HCT116 (cell line): ENCODE data around the gene CHST11. TPM values are rescaled to one million over a fixed set of nuclear protein-coding genes. Genes with fewer than 3 reads are reported as not detected.

Source experiments
- ATAC-seq: fragments of 200-7000 bp; cut with Tn5 transposase; 2 replicates; pipeline ENCODE4 v1.9.1; 2020; ENCODE audit warnings: mild to moderate bottlenecking, moderate library complexity
- BruUV-seq: library from RNA; stranded (reverse); fragments of 400-500 nt; replicated peaks from 2 replicates; lab custom pipeline; 2021; lab: Mats Ljungman, UMichigan
- CTCF ChIA-PET: fragments of 300-600 bp; sonication (Branson Sonifier 250); formaldehyde crosslinking; loops from one replicate; lab custom pipeline; 2021; ENCODE audit warnings: antibody characterized with exemption; lab: Charles Lee
- POLR2A ChIA-PET: fragments of 300-600, 350-600 bp; sonication (Branson Sonifier 250); formaldehyde crosslinking; loops from one replicate; lab custom pipeline; 2021; ENCODE audit warnings: antibody characterized with exemption; lab: Charles Lee
- RAD21 ChIA-PET, 2 experiments: fragments of 300-600 bp; sonication (Branson Sonifier 250); formaldehyde crosslinking; loops; one replicate each; lab custom pipeline; 2023; ENCODE audit warnings: low total read pairs in 2 of 2; ENCODE audit not compliant: uncharacterized antibody in 2 of 2, unreplicated experiment in 2 of 2, low non-redundant PET in 1 of 2; lab: Charles Lee
- DNase-seq: peaks from one replicate; pipeline ENCODE4 v3.0.0-alpha.2; 2010; ENCODE audit warnings: low read depth, low spot score
- H2AFZ ChIP-seq: fragments of 200-600 bp; shearing (Covaris generic), sonication (generic); 2 replicates; pipeline ENCODE4 v1.6.1; 2017; ENCODE audit warnings: low read depth, mixed run types, mixed read lengths, antibody characterized with exemption, low read length; ENCODE audit not compliant: poor library complexity, severe bottlenecking
- H3K27ac ChIP-seq: 2 replicates; pipeline ENCODE4 v1.5.1; 2012; ENCODE audit warnings: low read depth, low read length
- H3K27me3 ChIP-seq: fragments of 200-600 bp; sonication (generic); 2 replicates; pipeline ENCODE4 v1.6.1; 2016; ENCODE audit warnings: mixed run types, low read length, mixed read lengths; ENCODE audit not compliant: insufficient read depth
- H3K36me3 ChIP-seq, 2 experiments: fragments of 200-500 bp in 1 of 2; fragments of 200-600 bp in 1 of 2; sonication (Bioruptor generic) in 1 of 2; sonication (generic) in 1 of 2; 2 replicates each; pipeline versions ENCODE4 v1.5.1 to v1.6.1; 2014 to 2016; ENCODE audit warnings: low read length in 2 of 2, inconsistent platforms in 1 of 2, mixed read lengths in 1 of 2, mixed run types in 1 of 2; ENCODE audit not compliant: insufficient read depth in 2 of 2, control insufficient read depth in 1 of 2
- H3K4me1 ChIP-seq, 2 experiments: fragments of 200-600 bp in 1 of 2; sonication (generic) in 1 of 2; 2 replicates each; pipeline versions ENCODE4 v1.5.1 to v1.6.1; 2012 to 2017; ENCODE audit warnings: low read length in 2 of 2, inconsistent platforms in 1 of 2, mild to moderate bottlenecking in 1 of 2, mixed read lengths in 1 of 2, mixed run types in 1 of 2, moderate library complexity in 1 of 2; ENCODE audit not compliant: insufficient read depth in 2 of 2, control insufficient read depth in 1 of 2
- H3K4me2 ChIP-seq: fragments of 200-600 bp; sonication (generic); 2 replicates; pipeline ENCODE4 v1.6.1; 2017; ENCODE audit warnings: mixed run types, low read length, mixed read lengths
- H3K4me3 ChIP-seq, 2 experiments: fragments of 200-600 bp in 1 of 2; sonication (generic) in 1 of 2; replicated peaks in 1 of 2; 2 replicates each; pipeline ENCODE4 v1.5.1; 2011 to 2016; ENCODE audit warnings: low read length in 2 of 2, control low read depth in 1 of 2, low read depth in 1 of 2, mild to moderate bottlenecking in 1 of 2, mixed read lengths in 1 of 2, mixed run types in 1 of 2
- H3K79me2 ChIP-seq: fragments of 200-600 bp; sonication (generic); 2 replicates; pipeline ENCODE4 v1.6.1; 2017; ENCODE audit warnings: mild to moderate bottlenecking, mixed run types, low read length, moderate library complexity, mixed read lengths; ENCODE audit not compliant: insufficient read depth
- H3K9ac ChIP-seq: fragments of 200-600 bp; sonication (generic); 2 replicates; pipeline ENCODE4 v1.6.1; 2016; ENCODE audit warnings: low read length, mixed read lengths
- H3K9me2 ChIP-seq: fragments of 200-600 bp; sonication (generic), shearing (Covaris generic); 2 replicates; pipeline ENCODE4 v1.6.1; 2017; ENCODE audit warnings: mixed run types, mild to moderate bottlenecking, moderate library complexity; ENCODE audit not compliant: insufficient read depth
- H3K9me3 ChIP-seq, 2 experiments: fragments of 200-500 bp in 1 of 2; fragments of 200-600 bp in 1 of 2; sonication (Bioruptor generic) in 1 of 2; sonication (generic) in 1 of 2; 2 replicates each; pipeline ENCODE4 v1.6.1; 2014 to 2017; ENCODE audit warnings: low read length in 2 of 2, mixed read lengths in 2 of 2, inconsistent platforms in 1 of 2, low read depth in 1 of 2, mild to moderate bottlenecking in 1 of 2, mixed run types in 1 of 2, moderate library complexity in 1 of 2; ENCODE audit not compliant: control insufficient read depth in 1 of 2, insufficient read depth in 1 of 2
- H4K20me1 ChIP-seq: fragments of 200-600 bp; sonication (generic), shearing (Covaris generic); 2 replicates; pipeline ENCODE4 v1.6.1; 2017; ENCODE audit warnings: mixed run types, mild to moderate bottlenecking, moderate library complexity; ENCODE audit not compliant: insufficient read depth
- ATF3 ChIP-seq: IDR thresholded peaks from 2 replicates; pipeline ENCODE4 v1.6.1; 2012
- CTCF ChIP-seq, 3 experiments: fragments of 200-600 bp in 1 of 3; sonication (generic) in 1 of 3; IDR thresholded peaks in 2 of 3; conservative IDR thresholded peaks in 1 of 3; 2 replicates each; pipeline ENCODE4 v1.5.1; 2012 to 2017; ENCODE audit warnings: low read depth in 2 of 3, low read length in 2 of 3, antibody characterized with exemption in 1 of 3, borderline replicate concordance in 1 of 3, control low read depth in 1 of 3, mild to moderate bottlenecking in 1 of 3, mixed read lengths in 1 of 3, mixed run types in 1 of 3, moderate library complexity in 1 of 3; ENCODE audit not compliant: insufficient read depth in 1 of 3
- ELF1 ChIP-seq: IDR thresholded peaks from 2 replicates; pipeline ENCODE4 v1.6.1; 2012; ENCODE audit warnings: low read depth, borderline replicate concordance
- FOSL1 ChIP-seq: IDR thresholded peaks from 2 replicates; pipeline ENCODE4 v1.6.1; 2012; ENCODE audit warnings: low read depth
- RAD21 ChIP-seq: IDR thresholded peaks from 2 replicates; pipeline ENCODE4 v1.6.1; 2012; ENCODE audit warnings: low read depth, mild to moderate bottlenecking
- SRF ChIP-seq: IDR thresholded peaks from 2 replicates; pipeline ENCODE4 v1.6.1; 2012; ENCODE audit warnings: low read depth
- ZBTB33 ChIP-seq: IDR thresholded peaks from 2 replicates; pipeline ENCODE4 v1.6.1; 2011; ENCODE audit warnings: mild to moderate bottlenecking, low read length, moderate library complexity; ENCODE audit not compliant: insufficient replicate concordance; ENCODE audit errors: extremely low read depth
- intact Hi-C: fragments of 100-400 bp; cut with micrococcal nuclease; formaldehyde crosslinking; loops from 2 replicates; pipeline ENCODE4 v1.10.0; 2022
- total RNA-seq: library from RNA; stranded (reverse); gene quantifications from one replicate; pipeline ENCODE4 v1.2.1, GENCODE V29; 2021; ENCODE audit not compliant: unreplicated experiment

CHST11 gene
- total RNA-seq, 1 experiment from 2014 or later = 10.1 TPM

GRCh38 chr12:104588921-104589590 is 132.3 kb downstream of the CHST11 start:
- ChIA-PET POLR2A (interaction anchor here (1.8 kb wide), 1 partner anchor 15 kb away, joined by 7 read pairs; no protein-coding TSS in a partner anchor), CTCF (no interaction called here), RAD21 (interaction anchor here in 1 of 2 experiments (0.6 to 1.2 kb wide), 2 partner anchors 16 to 207 kb away, joined by 3 to 4 read pairs; no protein-coding TSS in a partner anchor)
- intact Hi-C loops = no loop called here
- peak; percentile 0; the same call in 1 of the 2 replicates for ATAC-seq
- Histone ChIP-seq H3K79me2 (no peaks in the 10 kb centered on the region), H3K4me2 (peak overlapping the region; percentile 74), H3K27me3 (no peaks in the 10 kb centered on the region), H3K4me3 (peak overlapping the region; percentile 27 to 40; a peak in 2 of 4 replicates), H2AFZ (no peak overlapping the region), H3K9ac (peak overlapping the region; percentile 25; the same call in 1 of the 2 replicates), H3K27ac (peak overlapping the region; percentile 54; the same call in 1 of the 2 replicates), H3K36me3 (no peaks in the 10 kb centered on the region), H3K9me3 (no peaks in the 10 kb centered on the region), H3K4me1 (peaks cover 16 to 64% of the 10 kb centered on the region in 2 experiments), H4K20me1 (no peaks in the 10 kb centered on the region), H3K9me2 (no peaks in the 10 kb centered on the region)
- no peak for TF ChIP-seq ZBTB33
- TF ChIP-seq CTCF (IDR thresholded peaks at IDR 0.05 in 2 of 3, conservative IDR thresholded peaks at IDR 0.05 in 1 of 3; ENCODE audit: borderline replicate concordance in 1 of 3, insufficient read depth in 1 of 3, low read depth in 2 of 3, low read length in 2 of 3) = no peak
- TF ChIP-seq SRF = no peak
- no peak for TF ChIP-seq RAD21
- TF ChIP-seq ELF1 = no peak
- TF ChIP-seq ATF3 = no peak
- TF ChIP-seq FOSL1 = no peak
- BruUV-seq = no TSS peak
- no peak for DNase-seq
